GM12878 (cell line): ENCODE data around the gene YES1. TPM values are rescaled to one million over a fixed set of nuclear protein-coding genes. Genes with fewer than 3 reads are reported as not detected.

Source experiments
- ATAC-seq: fragments of 200-7000 bp; cut with Tn5 transposase; 3 replicates; pipeline ENCODE4 v1.9.1; 2020; ENCODE audit warnings: mild to moderate bottlenecking, moderate library complexity
- BruUV-seq: library from RNA; stranded (reverse); fragments of 400-500 nt; replicated peaks from 2 replicates; lab custom pipeline; 2021; lab: Mats Ljungman, UMichigan
- CTCF ChIA-PET: fragments of 300-600 bp; sonication (Branson Sonifier 250); formaldehyde crosslinking; extraction: SDS; loops from one replicate; lab custom pipeline; 2021; ENCODE audit warnings: inconsistent platforms; lab: Yijun Ruan, JAX
- POLR2A ChIA-PET: fragments of 350-600 bp; formaldehyde crosslinking; extraction: SDS; loops from one replicate; lab custom pipeline; 2021; ENCODE audit warnings: inconsistent platforms; lab: Charles Lee
- RAD21 ChIA-PET: fragments of 300-600 bp; sonication (Branson Sonifier 250); formaldehyde crosslinking; loops from one replicate; lab custom pipeline; 2023; ENCODE audit warnings: antibody characterized with exemption; ENCODE audit not compliant: unreplicated experiment; lab: Charles Lee
- SMC1A ChIA-PET: fragments of 300-600 bp; sonication (Branson Sonifier 250); formaldehyde crosslinking; loops from one replicate; lab custom pipeline; 2023; ENCODE audit not compliant: unreplicated experiment, uncharacterized antibody; lab: Charles Lee
- DNase-seq: peaks from one replicate; pipeline ENCODE4 v3.0.0-alpha.2; 2011; ENCODE audit warnings: low read depth, low spot score
- FAIRE-seq: peaks from 3 replicates; lab custom pipeline; 2011; peaks lifted over from hg19 to GRCh38; lab: Jason Lieb, UNC
- H2AFZ ChIP-seq: 2 replicates; pipeline ENCODE4 v1.6.0; 2011; ENCODE audit warnings: low read depth, low read length, control low read depth; ENCODE audit not compliant: control insufficient read depth
- H3K27ac ChIP-seq: 2 replicates; pipeline ENCODE4 v1.5.1; 2011; ENCODE audit warnings: control low read depth; ENCODE audit not compliant: control insufficient read depth, insufficient read depth
- H3K27me3 ChIP-seq, 2 experiments: replicated peaks in 1 of 2; 2 replicates each; pipeline versions ENCODE4 v1.6.0 to v1.6.1; 2011; ENCODE audit warnings: low read length in 1 of 2; ENCODE audit not compliant: control insufficient read depth in 2 of 2, insufficient read depth in 2 of 2
- H3K36me3 ChIP-seq, 2 experiments: 2 replicates each; pipeline ENCODE4 v1.5.1; 2011; ENCODE audit warnings: low read length in 1 of 2; ENCODE audit not compliant: control insufficient read depth in 2 of 2, insufficient read depth in 2 of 2
- H3K4me1 ChIP-seq: 2 replicates; pipeline ENCODE4 v1.6.1; 2011; ENCODE audit warnings: mild to moderate bottlenecking, low read length, moderate library complexity, mixed read lengths; ENCODE audit not compliant: control insufficient read depth, insufficient read depth
- H3K4me2 ChIP-seq: 2 replicates; pipeline ENCODE4 v1.6.0; 2011; ENCODE audit warnings: control low read depth; ENCODE audit not compliant: control insufficient read depth, insufficient read depth
- H3K4me3 ChIP-seq: fragments of 200-600 bp; sonication (generic); 2 replicates; pipeline ENCODE4 v1.5.1; 2016
- H3K79me2 ChIP-seq: 2 replicates; pipeline ENCODE4 v1.6.0; 2011; ENCODE audit warnings: low read length; ENCODE audit not compliant: control insufficient read depth, insufficient read depth
- H3K9ac ChIP-seq: 2 replicates; pipeline ENCODE4 v1.8.0; 2011; ENCODE audit warnings: low read length, control low read depth, mixed read lengths; ENCODE audit not compliant: control insufficient read depth, insufficient read depth
- H3K9me3 ChIP-seq: replicated peaks from 3 replicates; pipeline ENCODE4 v1.5.1; 2011; ENCODE audit warnings: mild to moderate bottlenecking, low read length; ENCODE audit not compliant: control insufficient read depth, insufficient read depth
- H4K20me1 ChIP-seq: 2 replicates; pipeline ENCODE4 v1.6.0; 2011; ENCODE audit not compliant: control insufficient read depth, insufficient read depth
- BHLHE40 ChIP-seq, 2 experiments: fragments of 450-650 bp in 1 of 2; IDR thresholded peaks; 2 replicates each; pipeline ENCODE4 v1.6.1; 2011 to 2017; ENCODE audit warnings: low read depth in 2 of 2, borderline replicate concordance in 1 of 2, improper control_type of control experiment in 1 of 2, low read length in 1 of 2, mild to moderate bottlenecking in 1 of 2
- CBFB ChIP-seq: IDR thresholded peaks from 2 replicates; pipeline ENCODE4 v1.6.1; 2016; ENCODE audit warnings: antibody characterized with exemption, low read depth
- CBX5 ChIP-seq: sonication (generic); IDR thresholded peaks from 2 replicates; pipeline ENCODE4 v1.6.1; 2016; ENCODE audit warnings: low read depth, moderate library complexity, mild to moderate bottlenecking, inconsistent platforms
- CHD4 ChIP-seq: fragments of 200-600 bp; sonication (generic); IDR thresholded peaks from 2 replicates; pipeline ENCODE4 v1.6.1; 2016; ENCODE audit warnings: mild to moderate bottlenecking
- CREB1 ChIP-seq: IDR thresholded peaks from 2 replicates; pipeline ENCODE4 v1.6.1; 2012; ENCODE audit warnings: low read depth, mild to moderate bottlenecking, inconsistent platforms
- EED ChIP-seq: sonication (generic); IDR thresholded peaks from 2 replicates; pipeline ENCODE4 v1.6.1; 2016; ENCODE audit warnings: antibody characterized with exemption, low read depth
- JUNB ChIP-seq: IDR thresholded peaks from 2 replicates; pipeline ENCODE4 v1.6.1; 2016; ENCODE audit warnings: antibody characterized with exemption, mild to moderate bottlenecking
- PML ChIP-seq: IDR thresholded peaks from 2 replicates; pipeline ENCODE4 v1.6.1; 2012; ENCODE audit warnings: low read length, inconsistent platforms
- POLR2A ChIP-seq: IDR thresholded peaks from 2 replicates; pipeline ENCODE4 v1.6.1; 2011; ENCODE audit warnings: low read depth, mild to moderate bottlenecking, low read length
- RUNX3 ChIP-seq: IDR thresholded peaks from 2 replicates; pipeline ENCODE4 v1.6.1; 2012; ENCODE audit warnings: low read length, inconsistent platforms
- SPI1 ChIP-seq: IDR thresholded peaks from 2 replicates; pipeline ENCODE4 v1.6.1; 2011; ENCODE audit warnings: low read depth, mild to moderate bottlenecking, low read length, moderate library complexity, borderline replicate concordance; ENCODE audit not compliant: insufficient read depth
- TAF1 ChIP-seq: IDR thresholded peaks from 2 replicates; pipeline ENCODE4 v1.6.1; 2011; ENCODE audit warnings: mild to moderate bottlenecking, low read depth, low read length, borderline replicate concordance
- WGBS: methylation state at CpG from one replicate; pipeline ENCODE4 v1.1.6; 2016; ENCODE audit warnings: low lambda C conversion rate; ENCODE audit not compliant: insufficient replicate concordance, insufficient coverage; ENCODE audit errors: missing lambda C conversion rate; 5-methylcytosine and 5-hydroxymethylcytosine counted together
- in situ Hi-C: fragments of 300-500 bp; cut with MboI; formaldehyde crosslinking; loops from 9 replicates; pipeline ENCODE4 v1.14.3; 2018; ENCODE audit warnings: mixed read lengths
- intact Hi-C: fragments of 100-400 bp; cut with micrococcal nuclease; formaldehyde crosslinking; loops from one replicate; pipeline ENCODE4 v1.14.2; 2022; ENCODE audit not compliant: unreplicated experiment
- polyA plus RNA-seq, 11 experiments: library from polyadenylated mRNA; depleted of rRNA in 4 of 11; unstranded in 6 of 11; stranded (reverse) in 5 of 11; fragments of >200 nt; fragmentation: Nextera tagmentation in 4 of 11; fragmentation: Illumina TruSeq in 1 of 11; extraction: Ambion mirVana in 4 of 11; extraction: Trizol in 1 of 11; gene quantifications; 1 replicate in 1 of 11; 2 replicates in 10 of 11; pipeline versions ENCODE4 v1.2.1 to v1.2.3, GENCODE V29; 2011 to 2016; ENCODE audit warnings: inconsistent platforms in 2 of 11, missing spikeins in 2 of 11, low read depth in 1 of 11
- total RNA-seq, 4 experiments: library from RNA; depleted of rRNA in 3 of 4; stranded (reverse); fragments of >200 nt in 3 of 4; fragmentation: Illumina TruSeq in 1 of 4; extraction: Trizol in 1 of 4; gene quantifications; 2 replicates each; pipeline versions ENCODE4 v1.2.1 to v1.2.3, GENCODE V29; 2013 to 2021
- TF ChIP-seq, protein P1 (sequence below): IDR thresholded peaks from 2 replicates; pipeline ENCODE4 v1.6.1; 2011; ENCODE audit warnings: borderline replicate concordance, low read depth, mild to moderate bottlenecking, moderate library complexity, mixed read lengths, low read length; ENCODE audit not compliant: insufficient read depth; ENCODE audit errors: extremely low read length
- TF ChIP-seq, protein P2 (sequence below): IDR thresholded peaks from 2 replicates; pipeline ENCODE4 v1.6.1; 2011; ENCODE audit warnings: low read depth, low read length, improper control_type of control experiment, borderline replicate concordance
- TF ChIP-seq, protein P3 (sequence below): IDR thresholded peaks from 2 replicates; pipeline ENCODE4 v1.6.1; 2012; ENCODE audit warnings: low read depth, low read length, improper control_type of control experiment
- TF ChIP-seq, protein P4 (sequence below): IDR thresholded peaks from 2 replicates; pipeline ENCODE4 v1.6.1; 2012; ENCODE audit warnings: low read depth, low read length, improper control_type of control experiment
- TF ChIP-seq, protein P5 (sequence below): fragments of 450-650 bp; IDR thresholded peaks from 2 replicates; pipeline ENCODE4 v1.6.1; 2018; ENCODE audit warnings: mild to moderate bottlenecking, low read depth, moderate library complexity; ENCODE audit not compliant: partially characterized antibody

Gene YES1
- total and polyA plus RNA-seq, 10 of the 15 experiments (the other 5 are each of a cell fraction or from before 2014, with no cell fraction given), result 2.3 to 7.9 (median 5.8) TPM

DNA sequence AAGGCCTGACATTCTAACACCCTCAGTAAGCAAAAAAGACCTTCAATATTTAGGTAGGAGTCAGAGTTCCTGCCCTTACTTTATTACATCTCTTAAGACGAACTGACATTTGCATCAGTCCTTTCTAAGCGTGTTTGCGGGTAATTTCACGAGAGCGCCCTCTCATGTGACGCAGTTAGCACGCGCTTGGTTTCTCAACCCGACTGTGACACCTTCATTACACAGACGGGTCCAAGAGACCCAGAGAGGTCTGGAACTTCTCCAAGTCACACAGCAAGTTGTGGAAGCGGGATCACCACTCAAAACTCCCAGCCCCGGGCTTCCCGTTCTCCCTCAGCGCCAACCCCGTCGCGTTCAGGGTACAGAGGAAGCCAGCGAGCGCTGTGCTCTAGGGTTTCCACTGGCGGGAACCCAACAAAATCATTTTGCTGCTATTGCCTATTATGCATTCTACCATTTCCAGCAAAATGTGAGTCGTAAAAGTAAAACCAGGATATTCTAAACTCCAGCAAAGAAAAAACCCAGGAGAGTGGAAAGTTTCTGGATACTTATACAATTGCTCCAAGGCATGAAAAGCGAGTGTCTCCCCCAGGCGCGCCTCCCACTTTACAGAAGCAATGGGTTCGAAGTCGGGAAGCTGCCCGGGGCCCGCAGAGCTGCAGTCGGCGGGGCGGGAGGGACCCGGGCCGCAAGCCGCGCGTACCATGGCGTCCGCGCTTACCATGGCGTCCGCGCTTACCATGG is 100.2 kb downstream of the YES1 start:
- DNase-seq (peak; percentile 27), ATAC-seq (peak; percentile 75), FAIRE-seq (peak; percentile 84)
- Histone ChIP-seq H3K9ac (peak overlapping the region; percentile 85), H3K36me3 (no peaks in the 10 kb centered on the region), H2AFZ (peak overlapping the region; percentile 62), H3K27ac (peak overlapping the region; percentile 51), H3K4me3 (peak overlapping the region; percentile 69), H3K4me2 (peak overlapping the region; percentile 87), H3K9me3 (no peaks in the 10 kb centered on the region), H4K20me1 (no peaks in the 10 kb centered on the region), H3K27me3 (no peaks in the 10 kb centered on the region), H3K4me1 (no peaks in the 10 kb centered on the region; the same call in 1 of the 2 replicates), H3K79me2 (peaks cover 17% of the 10 kb centered on the region)
- TSS peak; percentile 48 for BruUV-seq
- RAD21 ChIA-PET, result no interaction called here
- 1% methylated on average over 41 of the region's 42 CpGs for WGBS
- SMC1A ChIA-PET, result interaction anchor here (1.0 kb wide), 1 partner anchor 119 kb away, joined by 3 read pairs; no protein-coding TSS in a partner anchor
- in situ Hi-C loops, result no loop called here
- CTCF ChIA-PET, result no interaction called here
- intact Hi-C loops, result loop anchor here (10.0 kb wide), 1 partner anchor 87 kb away; no protein-coding TSS in a partner anchor
- POLR2A ChIA-PET, result no interaction called here
- 0 out of 2 replicates have a peak, but pooled peaks have one; percentile 17 for TF ChIP-seq TAF1
- TF ChIP-seq EED, result 0 out of 2 replicates have a peak, but pooled peaks have one; percentile 7
- 0 out of 2 replicates have a peak, but pooled peaks have one; percentile 16 for TF ChIP-seq CBX5
- TF ChIP-seq, protein P1, sequence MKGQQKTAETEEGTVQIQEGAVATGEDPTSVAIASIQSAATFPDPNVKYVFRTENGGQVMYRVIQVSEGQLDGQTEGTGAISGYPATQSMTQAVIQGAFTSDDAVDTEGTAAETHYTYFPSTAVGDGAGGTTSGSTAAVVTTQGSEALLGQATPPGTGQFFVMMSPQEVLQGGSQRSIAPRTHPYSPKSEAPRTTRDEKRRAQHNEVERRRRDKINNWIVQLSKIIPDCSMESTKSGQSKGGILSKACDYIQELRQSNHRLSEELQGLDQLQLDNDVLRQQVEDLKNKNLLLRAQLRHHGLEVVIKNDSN, result peak; percentile 25
- TF ChIP-seq JUNB, result no peak
- TF ChIP-seq, protein P2, sequence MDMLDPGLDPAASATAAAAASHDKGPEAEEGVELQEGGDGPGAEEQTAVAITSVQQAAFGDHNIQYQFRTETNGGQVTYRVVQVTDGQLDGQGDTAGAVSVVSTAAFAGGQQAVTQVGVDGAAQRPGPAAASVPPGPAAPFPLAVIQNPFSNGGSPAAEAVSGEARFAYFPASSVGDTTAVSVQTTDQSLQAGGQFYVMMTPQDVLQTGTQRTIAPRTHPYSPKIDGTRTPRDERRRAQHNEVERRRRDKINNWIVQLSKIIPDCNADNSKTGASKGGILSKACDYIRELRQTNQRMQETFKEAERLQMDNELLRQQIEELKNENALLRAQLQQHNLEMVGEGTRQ, result no peak
- peak; percentile 33; the same call in 1 of the 2 replicates for TF ChIP-seq PML
- peak; percentile 93 for TF ChIP-seq CREB1
- TF ChIP-seq SPI1, result no peak
- TF ChIP-seq CHD4, result no peak
- TF ChIP-seq, protein P3, sequence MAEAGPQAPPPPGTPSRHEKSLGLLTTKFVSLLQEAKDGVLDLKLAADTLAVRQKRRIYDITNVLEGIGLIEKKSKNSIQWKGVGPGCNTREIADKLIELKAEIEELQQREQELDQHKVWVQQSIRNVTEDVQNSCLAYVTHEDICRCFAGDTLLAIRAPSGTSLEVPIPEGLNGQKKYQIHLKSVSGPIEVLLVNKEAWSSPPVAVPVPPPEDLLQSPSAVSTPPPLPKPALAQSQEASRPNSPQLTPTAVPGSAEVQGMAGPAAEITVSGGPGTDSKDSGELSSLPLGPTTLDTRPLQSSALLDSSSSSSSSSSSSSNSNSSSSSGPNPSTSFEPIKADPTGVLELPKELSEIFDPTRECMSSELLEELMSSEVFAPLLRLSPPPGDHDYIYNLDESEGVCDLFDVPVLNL, result no peak
- peak; percentile 77 to 84 for TF ChIP-seq BHLHE40 (IDR thresholded peaks at IDR 0.05; ENCODE audit: borderline replicate concordance in 1 of 2, low read depth in 2 of 2, low read length in 1 of 2)
- TF ChIP-seq, protein P4, sequence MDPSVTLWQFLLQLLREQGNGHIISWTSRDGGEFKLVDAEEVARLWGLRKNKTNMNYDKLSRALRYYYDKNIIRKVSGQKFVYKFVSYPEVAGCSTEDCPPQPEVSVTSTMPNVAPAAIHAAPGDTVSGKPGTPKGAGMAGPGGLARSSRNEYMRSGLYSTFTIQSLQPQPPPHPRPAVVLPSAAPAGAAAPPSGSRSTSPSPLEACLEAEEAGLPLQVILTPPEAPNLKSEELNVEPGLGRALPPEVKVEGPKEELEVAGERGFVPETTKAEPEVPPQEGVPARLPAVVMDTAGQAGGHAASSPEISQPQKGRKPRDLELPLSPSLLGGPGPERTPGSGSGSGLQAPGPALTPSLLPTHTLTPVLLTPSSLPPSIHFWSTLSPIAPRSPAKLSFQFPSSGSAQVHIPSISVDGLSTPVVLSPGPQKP, result no peak
- peak; percentile 59; the same call in 1 of the 2 replicates for TF ChIP-seq CBFB
- TF ChIP-seq, protein P5, sequence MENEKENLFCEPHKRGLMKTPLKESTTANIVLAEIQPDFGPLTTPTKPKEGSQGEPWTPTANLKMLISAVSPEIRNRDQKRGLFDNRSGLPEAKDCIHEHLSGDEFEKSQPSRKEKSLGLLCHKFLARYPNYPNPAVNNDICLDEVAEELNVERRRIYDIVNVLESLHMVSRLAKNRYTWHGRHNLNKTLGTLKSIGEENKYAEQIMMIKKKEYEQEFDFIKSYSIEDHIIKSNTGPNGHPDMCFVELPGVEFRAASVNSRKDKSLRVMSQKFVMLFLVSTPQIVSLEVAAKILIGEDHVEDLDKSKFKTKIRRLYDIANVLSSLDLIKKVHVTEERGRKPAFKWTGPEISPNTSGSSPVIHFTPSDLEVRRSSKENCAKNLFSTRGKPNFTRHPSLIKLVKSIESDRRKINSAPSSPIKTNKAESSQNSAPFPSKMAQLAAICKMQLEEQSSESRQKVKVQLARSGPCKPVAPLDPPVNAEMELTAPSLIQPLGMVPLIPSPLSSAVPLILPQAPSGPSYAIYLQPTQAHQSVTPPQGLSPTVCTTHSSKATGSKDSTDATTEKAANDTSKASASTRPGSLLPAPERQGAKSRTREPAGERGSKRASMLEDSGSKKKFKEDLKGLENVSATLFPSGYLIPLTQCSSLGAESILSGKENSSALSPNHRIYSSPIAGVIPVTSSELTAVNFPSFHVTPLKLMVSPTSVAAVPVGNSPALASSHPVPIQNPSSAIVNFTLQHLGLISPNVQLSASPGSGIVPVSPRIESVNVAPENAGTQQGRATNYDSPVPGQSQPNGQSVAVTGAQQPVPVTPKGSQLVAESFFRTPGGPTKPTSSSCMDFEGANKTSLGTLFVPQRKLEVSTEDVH, result no peak
- TF ChIP-seq POLR2A, result peak; percentile 56; the same call in 1 of the 2 replicates
- peak; percentile 72 for TF ChIP-seq RUNX3
